HFFc6 (cell line): ENCODE data around the gene SH3BP4. TPM values are rescaled to one million over a fixed set of nuclear protein-coding genes. Genes with fewer than 3 reads are reported as not detected.

Experiments
- DNase-seq: peaks from one replicate; pipeline ENCODE4 v3.0.0-alpha.2; 2018
- H3K27ac Mint-ChIP-seq: 2 replicates; pipeline ENCODE4 v1.8.0; 2020; ENCODE audit warnings: mild to moderate bottlenecking, mixed read lengths
- H3K27me3 Mint-ChIP-seq: 2 replicates; pipeline ENCODE4 v1.8.0; 2021; ENCODE audit warnings: mild to moderate bottlenecking, moderate library complexity, mixed read lengths; ENCODE audit not compliant: insufficient read depth
- H3K36me3 Mint-ChIP-seq: 2 replicates; pipeline ENCODE4 v1.8.0; 2021; ENCODE audit warnings: low read depth, mixed read lengths
- H3K4me1 Mint-ChIP-seq: 2 replicates; pipeline ENCODE4 v1.8.0; 2020; ENCODE audit warnings: low read depth, mixed read lengths
- H3K4me3 Mint-ChIP-seq: 2 replicates; pipeline ENCODE4 v1.8.0; 2020; ENCODE audit warnings: mild to moderate bottlenecking, moderate library complexity, mixed read lengths
- H3K9me3 Mint-ChIP-seq: 2 replicates; pipeline ENCODE4 v1.8.0; 2020; ENCODE audit warnings: mild to moderate bottlenecking, mixed read lengths
- total RNA-seq, 6 experiments: library from RNA; stranded (reverse); fragmentation: NEBNext Ultra II Directional; extraction: Animal tissue kit (Norgen Biotek cat#: 25700); gene quantifications; 2 replicates in 1 of 6; 3 replicates in 5 of 6; pipeline ENCODE4 v1.2.3, GENCODE V29; 2021
- TF ChIP-seq, protein P1 (sequence below): fragments of 200-600 bp; sonication (generic); IDR thresholded peaks from 2 replicates; pipeline ENCODE4 v1.5.0; 2021; ENCODE audit warnings: antibody characterized with exemption, mild to moderate bottlenecking

The SH3BP4 gene
- total RNA-seq, 6 experiments from 2014 or later: 82.3 to 98.7 (median 87.8) TPM

DNA sequence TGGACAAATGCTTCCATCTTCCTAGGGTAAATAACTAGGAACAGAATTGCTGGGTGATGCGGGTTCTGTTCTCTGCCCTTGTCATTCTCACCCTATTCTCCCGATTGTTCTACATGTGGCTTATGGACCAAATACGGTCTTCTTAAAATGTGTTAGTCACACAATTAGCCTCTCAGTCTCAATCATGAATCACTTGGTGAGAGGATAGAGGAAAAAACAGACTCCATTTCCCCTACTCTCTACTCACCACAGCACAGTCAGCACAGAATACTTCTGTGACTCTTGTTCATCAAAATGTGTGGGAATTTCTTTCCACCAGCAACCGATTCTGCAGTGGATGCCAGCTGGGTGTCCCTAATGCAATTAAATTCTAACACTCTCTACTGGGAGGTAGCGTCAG is 125.2 kb downstream of the SH3BP4 start:
- H3K9me3 Mint-ChIP-seq: no peaks in the 10 kb centered on the region
- H3K4me3 Mint-ChIP-seq: no peak overlapping the region
- no peaks in the 10 kb centered on the region for H3K36me3 Mint-ChIP-seq
- peak; percentile 28 for DNase-seq
- H3K27ac Mint-ChIP-seq: no peak overlapping the region
- H3K4me1 Mint-ChIP-seq: peaks cover 11% of the 10 kb centered on the region
- TF ChIP-seq, protein P1, sequence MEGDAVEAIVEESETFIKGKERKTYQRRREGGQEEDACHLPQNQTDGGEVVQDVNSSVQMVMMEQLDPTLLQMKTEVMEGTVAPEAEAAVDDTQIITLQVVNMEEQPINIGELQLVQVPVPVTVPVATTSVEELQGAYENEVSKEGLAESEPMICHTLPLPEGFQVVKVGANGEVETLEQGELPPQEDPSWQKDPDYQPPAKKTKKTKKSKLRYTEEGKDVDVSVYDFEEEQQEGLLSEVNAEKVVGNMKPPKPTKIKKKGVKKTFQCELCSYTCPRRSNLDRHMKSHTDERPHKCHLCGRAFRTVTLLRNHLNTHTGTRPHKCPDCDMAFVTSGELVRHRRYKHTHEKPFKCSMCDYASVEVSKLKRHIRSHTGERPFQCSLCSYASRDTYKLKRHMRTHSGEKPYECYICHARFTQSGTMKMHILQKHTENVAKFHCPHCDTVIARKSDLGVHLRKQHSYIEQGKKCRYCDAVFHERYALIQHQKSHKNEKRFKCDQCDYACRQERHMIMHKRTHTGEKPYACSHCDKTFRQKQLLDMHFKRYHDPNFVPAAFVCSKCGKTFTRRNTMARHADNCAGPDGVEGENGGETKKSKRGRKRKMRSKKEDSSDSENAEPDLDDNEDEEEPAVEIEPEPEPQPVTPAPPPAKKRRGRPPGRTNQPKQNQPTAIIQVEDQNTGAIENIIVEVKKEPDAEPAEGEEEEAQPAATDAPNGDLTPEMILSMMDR: no peak
- H3K27me3 Mint-ChIP-seq: peaks cover 5% of the 10 kb centered on the region

GRCh38 chr2:235078182-235078581 is 126.4 kb downstream of the SH3BP4 start:
- TF ChIP-seq, protein P1: no peak
- H3K36me3 Mint-ChIP-seq: no peaks in the 10 kb centered on the region
- DNase-seq: no peak
- peaks cover 5% of the 10 kb centered on the region for H3K27me3 Mint-ChIP-seq
- H3K4me3 Mint-ChIP-seq: no peak overlapping the region
- H3K9me3 Mint-ChIP-seq: no peaks in the 10 kb centered on the region
- no peak overlapping the region for H3K27ac Mint-ChIP-seq
- peaks cover 11% of the 10 kb centered on the region for H3K4me1 Mint-ChIP-seq

DNA sequence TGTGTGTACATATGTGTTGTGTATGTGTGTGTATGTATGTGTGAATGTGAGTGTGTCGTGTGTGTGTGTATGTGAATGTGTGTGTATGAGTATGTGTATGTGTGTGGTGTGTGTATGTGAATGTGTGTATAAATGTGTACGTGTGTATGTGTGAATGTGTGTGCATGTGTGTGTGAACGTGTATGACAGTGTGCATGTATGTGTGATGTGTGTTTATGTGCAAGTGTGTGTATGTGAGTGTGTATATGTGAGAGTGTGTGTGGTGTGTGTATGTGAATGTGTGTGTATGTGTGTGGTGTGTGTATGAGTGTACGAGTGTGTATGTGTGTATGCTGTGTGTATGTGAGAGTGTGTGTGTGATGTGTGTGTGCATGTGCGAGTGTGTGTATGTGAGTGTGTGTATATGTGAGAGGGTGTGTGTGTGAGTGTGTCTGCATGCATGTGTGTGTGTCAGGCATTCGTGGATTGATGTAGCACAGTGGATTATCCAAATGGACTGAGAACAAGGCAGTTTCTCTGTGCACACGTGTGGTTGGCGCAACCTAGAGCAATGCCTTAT is 127.2 kb downstream of the SH3BP4 start:
- TF ChIP-seq, protein P1: no peak
- Mint-ChIP-seq H3K4me3 (no peak overlapping the region), H3K9me3 (no peaks in the 10 kb centered on the region), H3K27ac (no peak overlapping the region), H3K36me3 (no peaks in the 10 kb centered on the region), H3K4me1 (peaks cover 11% of the 10 kb centered on the region), H3K27me3 (peaks cover 5% of the 10 kb centered on the region)
- DNase-seq: no peak

- peaks cover 11% of the 10 kb centered on the region for H3K4me1 Mint-ChIP-seq
- H3K27ac Mint-ChIP-seq: no peak overlapping the region
- H3K9me3 Mint-ChIP-seq: no peaks in the 10 kb centered on the region
- no peak overlapping the region for H3K4me3 Mint-ChIP-seq
- H3K36me3 Mint-ChIP-seq: peaks cover 2% of the 10 kb centered on the region; the same call in 1 of the 2 replicates
- H3K27me3 Mint-ChIP-seq: no peaks in the 10 kb centered on the region
- DNase-seq: peak; percentile 69
- TF ChIP-seq, protein P1: no peak
Measured at GRCh38 chr2:235080101-235080500, 128.3 kb downstream of the SH3BP4 start.

DNA sequence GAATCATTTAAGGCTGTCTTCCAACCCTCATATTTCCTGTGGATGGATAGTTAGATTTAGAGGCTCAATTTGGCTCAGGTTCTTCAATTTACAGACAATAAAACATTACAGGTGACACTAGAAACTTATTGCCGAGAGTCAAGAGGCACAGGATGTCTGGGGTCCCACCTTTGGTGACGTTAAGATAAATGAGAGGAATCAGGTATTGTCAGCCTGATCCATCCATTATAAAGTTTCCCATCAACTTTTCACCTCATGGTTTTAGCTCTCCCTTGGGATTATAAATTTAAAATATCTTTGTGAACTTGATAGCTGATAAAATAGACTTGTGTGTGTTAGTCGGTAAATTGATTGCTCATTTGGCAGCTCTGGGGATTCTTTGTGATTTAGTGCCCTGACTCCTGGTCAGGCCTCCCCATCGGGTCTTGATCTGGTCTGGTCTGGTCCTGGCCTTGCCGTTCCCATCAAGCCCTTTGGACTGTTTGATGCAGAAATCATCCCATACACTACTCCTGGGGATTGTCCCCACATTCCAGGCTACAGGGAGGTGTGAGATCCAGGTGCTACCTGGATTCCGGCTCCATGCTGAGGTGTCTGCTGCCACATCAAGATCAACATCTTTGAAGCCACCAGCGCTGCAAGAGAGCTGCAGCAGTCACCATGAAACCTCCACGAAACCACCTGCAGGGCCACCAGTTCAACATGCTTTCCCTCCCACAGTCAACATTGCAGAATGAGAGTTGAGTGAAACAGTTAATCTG is 130.9 kb downstream of the SH3BP4 start:
- no peak for DNase-seq
- no peak overlapping the region for H3K27ac Mint-ChIP-seq
- H3K4me3 Mint-ChIP-seq: no peak overlapping the region
- H3K4me1 Mint-ChIP-seq: peaks cover 6% of the 10 kb centered on the region; the same call in 1 of the 2 replicates
- H3K36me3 Mint-ChIP-seq: peaks cover 9% of the 10 kb centered on the region; the same call in 1 of the 2 replicates
- H3K27me3 Mint-ChIP-seq: no peaks in the 10 kb centered on the region
- no peaks in the 10 kb centered on the region for H3K9me3 Mint-ChIP-seq
- TF ChIP-seq, protein P1: no peak
